ENCODE results near the gene SLA2. TPM values are rescaled to one million over a fixed set of nuclear protein-coding genes. Genes with fewer than 3 reads are reported as not detected.

SLA2 gene
- total RNA-seq, 1 experiment from 2014 or later: 0.13 TPM

- no peak for ATAC-seq
- Histone ChIP-seq H3K4me1 (ENCODE audit: control insufficient read depth, insufficient read depth, low read length) (peaks cover 9% of the 10 kb centered on the region), H3K27me3 (ENCODE audit: control insufficient read depth, insufficient read depth, low read length) (no peaks in the 10 kb centered on the region), H3K36me3 (ENCODE audit: control insufficient read depth, insufficient read depth, low read length) (no peaks in the 10 kb centered on the region), H3K9me3 (ENCODE audit: control insufficient read depth, insufficient read depth, low read depth, low read length) (no peaks in the 10 kb centered on the region), H3K27ac (ENCODE audit: low read length) (no peak overlapping the region), H3K4me3 (ENCODE audit: low read depth in 2 of 2, low read length in 2 of 2) (no peak overlapping the region)
- CTCF ChIA-PET: no interaction called here
- no TSS peak for BruUV-seq (replicated peaks)
- TF ChIP-seq POLR2AphosphoS5 (IDR thresholded peaks at IDR 0.05; ENCODE audit: low read depth, low read length) (no peak), CTCF (IDR thresholded peaks at IDR 0.05) (no peak)
- POLR2A ChIA-PET: no interaction called here
- no peak for DNase-seq (ENCODE audit: low read depth, low spot score)
- in situ Hi-C loops (cut with HindIII; ENCODE audit: low pct_unique_long_range_greater_than_20kb, low sequenced_read_pairs) (no loop called here), intact Hi-C loops (cut with micrococcal nuclease; ENCODE audit: unreplicated experiment) (no loop called here)
Measured at GRCh38 chr20:36644032-36644705, 1.8 kb downstream of the SLA2 start.

GRCh38 chr20:36642136-36642535 is 3.9 kb downstream of the SLA2 start:
- no peak overlapping the region for H3K27ac ChIP-seq (ENCODE audit: low read length)
- H3K27me3 ChIP-seq (ENCODE audit: control insufficient read depth, insufficient read depth, low read length): no peaks in the 10 kb centered on the region
- no peaks in the 10 kb centered on the region for H3K36me3 ChIP-seq (ENCODE audit: control insufficient read depth, insufficient read depth, low read length)
- H3K9me3 ChIP-seq (ENCODE audit: control insufficient read depth, insufficient read depth, low read depth, low read length): no peaks in the 10 kb centered on the region
- ATAC-seq (no peak), DNase-seq (ENCODE audit: low read depth, low spot score) (no peak)
- TF ChIP-seq REST (IDR thresholded peaks at IDR 0.05; ENCODE audit: insufficient read depth in 1 of 2, low read depth in 2 of 2, low read length in 1 of 2) (no peak), CTCF (IDR thresholded peaks at IDR 0.05) (no peak), TCF7L2 (IDR thresholded peaks at IDR 0.05; ENCODE audit: low read depth, low read length) (no peak), POLR2AphosphoS5 (IDR thresholded peaks at IDR 0.05; ENCODE audit: low read depth, low read length) (no peak), SIN3A (IDR thresholded peaks at IDR 0.05; ENCODE audit: borderline replicate concordance, insufficient read depth, low read depth, low read length) (no peak)
- H3K4me1 ChIP-seq (ENCODE audit: control insufficient read depth, insufficient read depth, low read length): peaks cover 9% of the 10 kb centered on the region
- H3K4me3 ChIP-seq (ENCODE audit: low read depth in 2 of 2, low read length in 2 of 2): no peak overlapping the region
- BruUV-seq (replicated peaks): no TSS peak
- in situ Hi-C loops (cut with HindIII; ENCODE audit: low pct_unique_long_range_greater_than_20kb, low sequenced_read_pairs) (no loop called here), intact Hi-C loops (cut with micrococcal nuclease; ENCODE audit: unreplicated experiment) (no loop called here)
- ChIA-PET CTCF (no interaction called here), POLR2A (no interaction called here)
